HepG2 (cell line): ENCODE measurements around the gene DNAH8. TPM values are rescaled to one million over a fixed set of nuclear protein-coding genes. Genes with fewer than 3 reads are reported as not detected.

Experiments used
- ATAC-seq: fragments of 200-7000 bp; cut with Tn5 transposase; 3 replicates; pipeline ENCODE4 v1.9.1; 2020; ENCODE audit warnings: mild to moderate bottlenecking, moderate library complexity
- BruUV-seq: library from RNA; stranded (reverse); fragments of 400-500 nt; replicated peaks from 2 replicates; lab custom pipeline; 2021; lab: Mats Ljungman, UMichigan
- CTCF ChIA-PET: fragments of 300-600 bp; formaldehyde crosslinking; extraction: SDS; loops from one replicate; lab custom pipeline; 2021; ENCODE audit warnings: low total read pairs, inconsistent platforms, low intra/inter-chr PET ratio; lab: Yijun Ruan, JAX
- POLR2A ChIA-PET: fragments of 350-600 bp; sonication (Branson Sonifier 250); formaldehyde crosslinking; loops from one replicate; lab custom pipeline; 2020; ENCODE audit warnings: antibody characterized with exemption, inconsistent platforms; lab: Yijun Ruan, JAX
- DNase-seq: peaks from one replicate; pipeline ENCODE4 v3.0.0-alpha.2; 2015; ENCODE audit warnings: low spot score
- FAIRE-seq: peaks from 3 replicates; lab custom pipeline; 2011; peaks lifted over from hg19 to GRCh38; lab: Jason Lieb, UNC
- H2AFZ ChIP-seq: one replicate; pipeline ENCODE4 v1.6.1; 2011; ENCODE audit warnings: low read length, inconsistent platforms
- H3K27ac ChIP-seq: fragments of 300-600 bp; 3 replicates; pipeline ENCODE4 v1.8.0; 2011; ENCODE audit warnings: mixed run types, mild to moderate bottlenecking, mixed read lengths, low read length, inconsistent platforms; ENCODE audit not compliant: insufficient read depth; ENCODE audit errors: extremely low read length
- H3K27me3 ChIP-seq, 2 experiments: fragments of 200-600 bp in 1 of 2; 2 replicates in 1 of 2; 3 replicates in 1 of 2; pipeline versions ENCODE4 v1.6.0 to v1.8.0; 2011; ENCODE audit warnings: low read length in 2 of 2, mild to moderate bottlenecking in 2 of 2, moderate library complexity in 2 of 2, inconsistent platforms in 1 of 2; ENCODE audit not compliant: insufficient read depth in 2 of 2, control insufficient read depth in 1 of 2
- H3K36me3 ChIP-seq, 2 experiments: fragments of 200-600 bp in 1 of 2; replicated peaks in 1 of 2; 2 replicates in 1 of 2; 3 replicates in 1 of 2; pipeline versions ENCODE4 v1.5.1 to v1.8.0; 2011; ENCODE audit warnings: low read length in 2 of 2, inconsistent platforms in 1 of 2; ENCODE audit not compliant: insufficient read depth in 2 of 2, control insufficient read depth in 1 of 2
- H3K4me1 ChIP-seq: 2 replicates; pipeline ENCODE4 v1.5.1; 2012; ENCODE audit warnings: low read length, inconsistent platforms; ENCODE audit not compliant: insufficient read depth
- H3K4me2 ChIP-seq: 2 replicates; pipeline ENCODE4 v1.6.0; 2011; ENCODE audit warnings: low read depth, low read length, inconsistent platforms
- H3K4me3 ChIP-seq, 3 experiments: fragments of 200-600 bp in 1 of 3; sonication (generic), shearing (Covaris generic) in 1 of 3; replicated peaks in 1 of 3; 2 replicates each; pipeline ENCODE4 v1.5.1; 2011 to 2016; ENCODE audit warnings: low read length in 3 of 3, inconsistent platforms in 2 of 3, low read depth in 2 of 3, mild to moderate bottlenecking in 2 of 3, control low read depth in 1 of 3, mixed read lengths in 1 of 3; ENCODE audit not compliant: insufficient read depth in 1 of 3
- H3K79me2 ChIP-seq: one replicate; pipeline ENCODE4 v1.6.1; 2011; ENCODE audit warnings: low read length, inconsistent platforms; ENCODE audit not compliant: insufficient read depth
- H3K9ac ChIP-seq: 2 replicates; pipeline ENCODE4 v1.6.0; 2011; ENCODE audit warnings: mild to moderate bottlenecking, low read depth, low read length, inconsistent platforms; ENCODE audit not compliant: insufficient read depth
- H3K9me3 ChIP-seq: 2 replicates; pipeline ENCODE4 v1.5.1; 2012; ENCODE audit warnings: mild to moderate bottlenecking, low read length
- H4K20me1 ChIP-seq: 2 replicates; pipeline ENCODE4 v1.6.0; 2011; ENCODE audit warnings: inconsistent platforms, mild to moderate bottlenecking, low read length, moderate library complexity; ENCODE audit not compliant: insufficient read depth
- DNMT3B ChIP-seq: conservative IDR thresholded peaks from 2 replicates; pipeline ENCODE4 v1.6.1; 2016; ENCODE audit warnings: missing biosample characterization, control low read depth
- PRDM15 ChIP-seq: sonication (generic); formaldehyde crosslinking; IDR thresholded peaks from 2 replicates; pipeline ENCODE4 v1.4.0; 2020; ENCODE audit warnings: missing genetic modification reagents
- RELA ChIP-seq: sonication (generic); formaldehyde crosslinking; IDR thresholded peaks from 2 replicates; pipeline ENCODE4 v1.4.0; 2020; ENCODE audit warnings: missing genetic modification reagents
- RFXAP ChIP-seq: sonication (generic); formaldehyde crosslinking; IDR thresholded peaks from 2 replicates; pipeline ENCODE4 v1.4.0; 2020; ENCODE audit warnings: missing genetic modification reagents, borderline replicate concordance
- SMYD3 ChIP-seq: sonication (generic); formaldehyde crosslinking; IDR thresholded peaks from 2 replicates; pipeline ENCODE4 v1.8.1; 2023; ENCODE audit warnings: mild to moderate bottlenecking, missing genetic modification reagents
- SRSF4 ChIP-seq: fragments of 200-400 bp; formaldehyde crosslinking; IDR thresholded peaks from one replicate; pipeline ENCODE4 v1.6.1; 2018; ENCODE audit warnings: mild to moderate bottlenecking, low read depth, low read length, moderate library complexity; ENCODE audit not compliant: poor library complexity, severe bottlenecking
- ZMYM4 ChIP-seq: sonication (generic); formaldehyde crosslinking; IDR thresholded peaks from 2 replicates; pipeline ENCODE4 v1.8.1; 2023; ENCODE audit warnings: mild to moderate bottlenecking, missing genetic modification reagents
- ZNF101 ChIP-seq: sonication (generic); formaldehyde crosslinking; IDR thresholded peaks from 2 replicates; pipeline ENCODE4 v1.4.0; 2020; ENCODE audit warnings: mild to moderate bottlenecking, low read depth, missing genetic modification reagents, borderline replicate concordance
- ZNF501 ChIP-seq: sonication (generic); formaldehyde crosslinking; IDR thresholded peaks from 2 replicates; pipeline ENCODE4 v1.5.1; 2020; ENCODE audit warnings: mild to moderate bottlenecking, moderate library complexity, missing genetic modification reagents
- ZNF770 ChIP-seq: sonication (generic); formaldehyde crosslinking; IDR thresholded peaks from 2 replicates; pipeline ENCODE4 v1.5.0; 2020; ENCODE audit warnings: mild to moderate bottlenecking, missing genetic modification reagents
- ZNF879 ChIP-seq: sonication (generic); formaldehyde crosslinking; IDR thresholded peaks from 2 replicates; pipeline ENCODE4 v1.8.1; 2023; ENCODE audit warnings: missing genetic modification reagents
- WGBS: methylation state at CpG from one replicate; pipeline ENCODE4 v1.1.6; 2017; ENCODE audit warnings: low lambda C conversion rate; 5-methylcytosine and 5-hydroxymethylcytosine counted together
- in situ Hi-C: cut with HindIII; loops from 2 replicates; pipeline ENCODE4 v1.10.0; 2017; ENCODE audit warnings: low pct_unique_long_range_greater_than_20kb; ENCODE audit not compliant: extremely low pct_ligation_motif_present
- intact Hi-C: fragments of 100-400 bp; cut with micrococcal nuclease; formaldehyde crosslinking; loops from one replicate; pipeline ENCODE4 v1.10.0; 2022; ENCODE audit not compliant: unreplicated experiment
- polyA plus RNA-seq, 8 experiments: library from polyadenylated mRNA; depleted of rRNA in 3 of 8; stranded (reverse) in 7 of 8; unstranded in 1 of 8; fragments of >200 nt; fragmentation: Illumina TruSeq in 4 of 8; extraction: Trizol in 4 of 8; gene quantifications; 2 replicates each; pipeline versions ENCODE4 v1.2.1 to v1.2.3, GENCODE V29; 2011 to 2016; ENCODE audit warnings: low read depth in 4 of 8, missing spikeins in 1 of 8, mixed read lengths in 1 of 8; ENCODE audit not compliant: insufficient read depth in 1 of 8
- total RNA-seq, 5 experiments: library from RNA; depleted of rRNA; stranded (reverse); fragments of >200 nt; fragmentation: Illumina TruSeq; extraction: Trizol; gene quantifications; 2 replicates each; pipeline ENCODE4 v1.2.3, GENCODE V29; 2016; ENCODE audit warnings: low read depth in 1 of 5

DNAH8 gene
- total and polyA plus RNA-seq, 2 of the 13 experiments (the other 11 are each of a cell fraction or from before 2014, with no cell fraction given), result not detected

- intact Hi-C loops, result no loop called here
- Histone ChIP-seq H3K27me3 (0 out of 5 replicates have a peak, but pooled peaks cover 0 to 1% of the 10 kb centered on the region in 2 experiments), H3K79me2 (no peaks in the 10 kb centered on the region), H3K9me3 (no peaks in the 10 kb centered on the region), H3K4me2 (no peak overlapping the region)
- no peak for DNase-seq
- no peak for ATAC-seq
- TF ChIP-seq SMYD3, result no peak
- TF ChIP-seq ZNF770 (CRISPR knock-in tag), result no peak
- no peak for TF ChIP-seq ZNF879 (CRISPR knock-in tag)
- TF ChIP-seq SRSF4, result no peak
- TF ChIP-seq RFXAP (CRISPR knock-in tag), result no peak
- TF ChIP-seq ZMYM4, result no peak
- no peak for TF ChIP-seq DNMT3B (CRISPR knock-in tag)
- no peak for TF ChIP-seq ZNF101 (CRISPR knock-in tag)
- TF ChIP-seq RELA (CRISPR knock-in tag), result no peak
- no peak for TF ChIP-seq PRDM15 (CRISPR knock-in tag)
- no peak for TF ChIP-seq ZNF501 (CRISPR knock-in tag)
- TF ChIP-seq, all 625 proteins: peak for 0
- ChIA-PET CTCF (no interaction called here), POLR2A (no interaction called here)
- H3K36me3 ChIP-seq, result no peaks in the 10 kb centered on the region
- H4K20me1 ChIP-seq, result no peaks in the 10 kb centered on the region
- no peak overlapping the region for H2AFZ ChIP-seq
- H3K9ac ChIP-seq, result no peak overlapping the region
- no peak overlapping the region for H3K27ac ChIP-seq
- 41% methylated on average over 1 of the region's 1 CpG for WGBS
- H3K4me1 ChIP-seq, result no peaks in the 10 kb centered on the region
- BruUV-seq, result no TSS peak
- H3K4me3 ChIP-seq, result no peak overlapping the region
- in situ Hi-C loops, result no loop called here
- FAIRE-seq, result no peak
Measured at GRCh38 chr6:38775870-38776269, 60.8 kb downstream of the DNAH8 start.
